Measurements from ENCODE around the gene RGS16.

- TF ChIP-seq CTCF (IDR thresholded peaks at IDR 0.05 in 2 of 3, conservative IDR thresholded peaks at IDR 0.05 in 1 of 3; ENCODE audit: insufficient read depth in 2 of 3, low read depth in 1 of 3, low read length in 3 of 3) (no peak), ZNF766 (CRISPR knock-in tag; conservative IDR thresholded peaks at IDR 0.05) (no peak), CHD4 (IDR thresholded peaks at IDR 0.05; ENCODE audit: insufficient read depth, insufficient replicate concordance, low read depth, low read length, poor library complexity, severe bottlenecking) (no peak), VEZF1 (CRISPR knock-in tag; IDR thresholded peaks at IDR 0.05) (no peak), POLR2A (conservative IDR thresholded peaks at IDR 0.05) (no peak), HDGF (IDR thresholded peaks at IDR 0.05) (no peak), BDP1 (IDR thresholded peaks at IDR 0.05; ENCODE audit: insufficient read depth, insufficient read length) (no peak), NFE2L1 (tag; IDR thresholded peaks at IDR 0.05; ENCODE audit: borderline replicate concordance, low read depth) (no peak)
These were observed 1.1 kb downstream of the RGS16 start for GRCh38 chr1:182602935-182603645.

Data from K562 (cell line).